Ishikawa (cell line): ENCODE measurements around the gene RPGRIP1L.

Source experiments
- CEBPB ChIP-seq: IDR thresholded peaks from 2 replicates; pipeline ENCODE4 v1.6.1; 2012
- CREB1 ChIP-seq: IDR thresholded peaks from 2 replicates; pipeline ENCODE4 v1.6.1; 2012; ENCODE audit warnings: low read depth
- EGR1 ChIP-seq: IDR thresholded peaks from 2 replicates; pipeline ENCODE4 v1.6.1; 2012
- EP300 ChIP-seq: IDR thresholded peaks from 2 replicates; pipeline ENCODE4 v1.6.1; 2012; ENCODE audit warnings: borderline replicate concordance
- FOXM1 ChIP-seq: IDR thresholded peaks from 2 replicates; pipeline ENCODE4 v1.6.1; 2012; ENCODE audit warnings: low read depth, borderline replicate concordance
- NFIC ChIP-seq: IDR thresholded peaks from 2 replicates; pipeline ENCODE4 v1.6.1; 2012
- RAD21 ChIP-seq: IDR thresholded peaks from 2 replicates; pipeline ENCODE4 v1.6.1; 2012; ENCODE audit warnings: low read depth
- TAF1 ChIP-seq: IDR thresholded peaks from 2 replicates; pipeline ENCODE4 v1.6.1; 2012; ENCODE audit warnings: low read depth, mild to moderate bottlenecking
- TCF12 ChIP-seq: IDR thresholded peaks from 2 replicates; pipeline ENCODE4 v1.6.1; 2012; ENCODE audit warnings: low read depth
- TEAD4 ChIP-seq: IDR thresholded peaks from 2 replicates; pipeline ENCODE4 v1.6.1; 2012
- USF1 ChIP-seq: IDR thresholded peaks from 2 replicates; pipeline ENCODE4 v1.6.1; 2012
- YY1 ChIP-seq: IDR thresholded peaks from 2 replicates; pipeline ENCODE4 v1.6.1; 2012; ENCODE audit warnings: low read depth
- ZBTB7A ChIP-seq: IDR thresholded peaks from 2 replicates; pipeline ENCODE4 v1.6.1; 2012; ENCODE audit warnings: low read depth
- TF ChIP-seq, protein P1 (sequence below): IDR thresholded peaks from 2 replicates; pipeline ENCODE4 v1.6.1; 2012
- TF ChIP-seq, protein P2 (sequence below): IDR thresholded peaks from 2 replicates; pipeline ENCODE4 v1.6.1; 2012; ENCODE audit warnings: low read depth, mild to moderate bottlenecking

RPGRIP1L gene

DNA sequence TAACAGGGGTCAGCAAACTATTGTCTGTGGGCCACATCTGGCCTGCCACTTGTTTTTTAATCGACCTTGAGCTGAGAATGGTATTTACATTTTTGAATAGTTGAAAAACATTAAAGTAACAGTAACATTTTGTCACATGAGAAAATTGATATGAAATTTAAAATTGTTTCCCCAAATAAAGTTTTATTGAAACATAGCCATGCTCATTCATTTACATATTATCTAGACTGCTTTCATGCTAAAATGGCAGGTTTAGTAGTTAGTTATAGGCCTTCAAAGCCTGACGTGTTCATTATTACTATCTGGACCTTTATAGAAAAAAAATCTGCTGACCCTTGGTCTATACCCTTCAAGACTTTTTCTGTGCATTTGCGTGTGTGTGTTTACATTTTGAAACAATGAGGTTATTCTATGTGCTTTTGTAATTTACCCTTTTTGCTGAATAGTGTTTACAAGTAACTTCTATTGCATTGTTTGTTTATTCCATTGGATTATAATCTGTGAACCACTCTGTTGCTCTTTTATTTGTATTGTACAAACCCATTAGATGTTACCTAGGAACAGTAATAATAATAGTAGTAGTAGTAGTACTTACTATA lies 37.4 kb upstream of the RPGRIP1L start:
- TF ChIP-seq EGR1, result no peak
- no peak for TF ChIP-seq TAF1

- TF ChIP-seq ZBTB7A (no peak), USF1 (no peak), CEBPB (no peak), NFIC (no peak), EGR1 (no peak), YY1 (no peak), RAD21 (no peak)
- TF ChIP-seq, protein P1, sequence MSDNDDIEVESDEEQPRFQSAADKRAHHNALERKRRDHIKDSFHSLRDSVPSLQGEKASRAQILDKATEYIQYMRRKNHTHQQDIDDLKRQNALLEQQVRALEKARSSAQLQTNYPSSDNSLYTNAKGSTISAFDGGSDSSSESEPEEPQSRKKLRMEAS, result no peak
Observed at GRCh38 chr16:53740476-53740875, 36.8 kb upstream of the RPGRIP1L start.

DNA sequence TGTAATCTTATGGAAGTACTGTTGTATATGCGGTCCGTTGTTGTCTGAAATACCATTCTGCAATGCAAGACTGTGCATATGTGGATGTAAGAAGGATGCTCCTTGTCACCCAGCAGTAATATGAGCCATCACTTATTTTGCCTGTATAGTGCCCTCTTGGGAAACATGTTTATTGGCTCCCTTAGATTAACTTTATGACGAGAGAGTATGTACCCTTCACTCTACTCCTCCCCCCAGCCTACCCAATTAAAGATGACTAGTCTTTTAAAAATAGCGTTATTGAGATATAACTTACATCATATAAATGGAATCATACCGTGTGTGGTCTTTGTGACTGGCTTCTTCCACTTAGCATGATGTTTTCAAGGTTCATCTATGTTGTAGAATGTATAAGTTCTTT lies 33.9 kb upstream of the RPGRIP1L start:
- TF ChIP-seq FOXM1 (no peak), ZBTB7A (no peak), CEBPB (no peak), NFIC (no peak), CREB1 (no peak), USF1 (no peak), TCF12 (no peak), EP300 (no peak), EGR1 (no peak)
- TF ChIP-seq, protein P2, sequence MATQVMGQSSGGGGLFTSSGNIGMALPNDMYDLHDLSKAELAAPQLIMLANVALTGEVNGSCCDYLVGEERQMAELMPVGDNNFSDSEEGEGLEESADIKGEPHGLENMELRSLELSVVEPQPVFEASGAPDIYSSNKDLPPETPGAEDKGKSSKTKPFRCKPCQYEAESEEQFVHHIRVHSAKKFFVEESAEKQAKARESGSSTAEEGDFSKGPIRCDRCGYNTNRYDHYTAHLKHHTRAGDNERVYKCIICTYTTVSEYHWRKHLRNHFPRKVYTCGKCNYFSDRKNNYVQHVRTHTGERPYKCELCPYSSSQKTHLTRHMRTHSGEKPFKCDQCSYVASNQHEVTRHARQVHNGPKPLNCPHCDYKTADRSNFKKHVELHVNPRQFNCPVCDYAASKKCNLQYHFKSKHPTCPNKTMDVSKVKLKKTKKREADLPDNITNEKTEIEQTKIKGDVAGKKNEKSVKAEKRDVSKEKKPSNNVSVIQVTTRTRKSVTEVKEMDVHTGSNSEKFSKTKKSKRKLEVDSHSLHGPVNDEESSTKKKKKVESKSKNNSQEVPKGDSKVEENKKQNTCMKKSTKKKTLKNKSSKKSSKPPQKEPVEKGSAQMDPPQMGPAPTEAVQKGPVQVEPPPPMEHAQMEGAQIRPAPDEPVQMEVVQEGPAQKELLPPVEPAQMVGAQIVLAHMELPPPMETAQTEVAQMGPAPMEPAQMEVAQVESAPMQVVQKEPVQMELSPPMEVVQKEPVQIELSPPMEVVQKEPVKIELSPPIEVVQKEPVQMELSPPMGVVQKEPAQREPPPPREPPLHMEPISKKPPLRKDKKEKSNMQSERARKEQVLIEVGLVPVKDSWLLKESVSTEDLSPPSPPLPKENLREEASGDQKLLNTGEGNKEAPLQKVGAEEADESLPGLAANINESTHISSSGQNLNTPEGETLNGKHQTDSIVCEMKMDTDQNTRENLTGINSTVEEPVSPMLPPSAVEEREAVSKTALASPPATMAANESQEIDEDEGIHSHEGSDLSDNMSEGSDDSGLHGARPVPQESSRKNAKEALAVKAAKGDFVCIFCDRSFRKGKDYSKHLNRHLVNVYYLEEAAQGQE, result no peak

DNA sequence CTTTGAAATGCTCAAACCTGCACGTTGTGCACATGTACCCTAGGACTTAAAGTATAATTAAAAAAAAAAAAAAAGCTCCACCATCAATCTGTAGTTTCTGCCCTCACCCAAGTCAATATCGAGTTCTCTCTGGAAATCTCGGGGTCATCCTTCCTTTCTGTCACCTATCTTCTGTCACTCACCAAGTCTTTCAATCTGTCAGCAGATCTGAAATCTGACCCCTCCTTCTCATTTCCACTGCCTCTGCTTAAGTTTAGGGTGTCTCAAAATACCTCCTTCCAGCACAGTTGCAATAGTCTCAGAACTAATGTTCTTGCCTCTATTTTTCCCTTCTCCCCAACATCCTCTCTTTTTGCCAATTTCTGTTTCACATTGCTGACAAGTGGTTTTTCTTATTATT lies 32.6 kb upstream of the RPGRIP1L start:
- no peak for TF ChIP-seq RAD21
- no peak for TF ChIP-seq YY1
- TF ChIP-seq FOXM1, result no peak
- TF ChIP-seq CEBPB, result no peak

DNA sequence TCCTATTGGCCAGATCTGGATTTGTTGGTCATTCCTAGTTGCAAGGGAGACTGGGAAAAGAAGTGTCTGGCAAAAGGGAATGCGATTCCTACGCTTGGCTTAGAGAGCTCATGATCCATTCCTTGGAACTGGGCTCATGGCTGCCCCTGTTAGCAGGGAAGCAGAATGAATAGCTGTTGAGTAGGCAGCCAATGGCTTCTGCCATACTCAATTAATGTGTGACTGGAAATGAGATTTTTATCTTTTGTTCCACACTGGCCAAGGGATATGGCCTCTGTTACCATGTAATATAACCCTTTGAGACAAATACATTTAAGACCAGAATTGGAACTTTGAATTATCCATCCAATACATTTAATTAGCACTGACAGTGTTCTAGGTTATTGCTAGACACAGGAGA lies 31.2 kb upstream of the RPGRIP1L start:
- TF ChIP-seq CREB1 (no peak), YY1 (no peak), USF1 (no peak), EGR1 (no peak), RAD21 (no peak), EP300 (no peak), TEAD4 (no peak), NFIC (no peak), ZBTB7A (no peak)
- TF ChIP-seq, protein P1, result no peak

- TF ChIP-seq CEBPB (no peak), CREB1 (no peak), YY1 (no peak), FOXM1 (no peak), RAD21 (no peak), USF1 (no peak), TCF12 (no peak), ZBTB7A (no peak), EP300 (no peak), TAF1 (no peak), TEAD4 (no peak), NFIC (no peak), EGR1 (no peak)
- TF ChIP-seq, protein P1, result no peak
- TF ChIP-seq, protein P2, result no peak
Observed at GRCh38 chr16:53732296-53732929, 28.8 kb upstream of the RPGRIP1L start.
